ENCODE results near the gene SLC10A7.

The SLC10A7 gene

GRCh38 chr4:146299607-146300006, 222.1 kb downstream of the SLC10A7 start:
- no peak for TF ChIP-seq EZH2phosphoT487 (IDR thresholded peaks at IDR 0.05; ENCODE audit: low read length)
- no peak for TF ChIP-seq EZH2 (optimal IDR thresholded peaks at IDR 0.05; ENCODE audit: low read depth, low read length)
- TF ChIP-seq CTCF (IDR thresholded peaks at IDR 0.05; ENCODE audit: low read length), result no peak
- no peak overlapping the region for H3K27ac ChIP-seq (ENCODE audit: low read length)
- H3K4me2 ChIP-seq (ENCODE audit: low read depth, low read length), result no peak overlapping the region
- H4K20me1 ChIP-seq (ENCODE audit: insufficient read depth, low read length), result no peaks in the 10 kb centered on the region
- no peaks in the 10 kb centered on the region for H3K9me3 ChIP-seq (replicated peaks; ENCODE audit: insufficient read depth, low read length)
- no peaks in the 10 kb centered on the region for H3K27me3 ChIP-seq (replicated peaks; ENCODE audit: insufficient read depth, low read length)
- H3K4me1 ChIP-seq (ENCODE audit: low read length), result no peaks in the 10 kb centered on the region
- H3K36me3 ChIP-seq (replicated peaks; ENCODE audit: insufficient read depth, low read length), result no peaks in the 10 kb centered on the region
- H3K9ac ChIP-seq (ENCODE audit: low read length), result no peak overlapping the region
- H2AFZ ChIP-seq (ENCODE audit: low read length), result no peak overlapping the region
- no peak for DNase-seq
- no peaks in the 10 kb centered on the region for H3K9me2 ChIP-seq (replicated peaks; ENCODE audit: insufficient read depth, low read length)
- no peaks in the 10 kb centered on the region for H3F3A ChIP-seq (ENCODE audit: insufficient read depth, low read length)
- no peak overlapping the region for H3K4me3 ChIP-seq (ENCODE audit: low read length)
- no peaks in the 10 kb centered on the region for H3K79me2 ChIP-seq (ENCODE audit: low read length)

GRCh38 chr4:146294776-146295175, 227.0 kb downstream of the SLC10A7 start:
- no peak for DNase-seq
- no peaks in the 10 kb centered on the region for H4K20me1 ChIP-seq (ENCODE audit: insufficient read depth, low read length)
- no peak overlapping the region for H3K27ac ChIP-seq (ENCODE audit: low read length)
- no peaks in the 10 kb centered on the region for H3K4me1 ChIP-seq (ENCODE audit: low read length)
- H3F3A ChIP-seq (ENCODE audit: insufficient read depth, low read length), result no peaks in the 10 kb centered on the region
- no peak overlapping the region for H3K4me3 ChIP-seq (ENCODE audit: low read length)
- no peaks in the 10 kb centered on the region for H3K9me2 ChIP-seq (replicated peaks; ENCODE audit: insufficient read depth, low read length)
- H3K27me3 ChIP-seq (replicated peaks; ENCODE audit: insufficient read depth, low read length), result no peaks in the 10 kb centered on the region
- H3K79me2 ChIP-seq (ENCODE audit: low read length), result no peaks in the 10 kb centered on the region
- H3K9ac ChIP-seq (ENCODE audit: low read length), result no peak overlapping the region
- no peak for TF ChIP-seq EZH2phosphoT487 (IDR thresholded peaks at IDR 0.05; ENCODE audit: low read length)
- no peak for TF ChIP-seq EZH2 (optimal IDR thresholded peaks at IDR 0.05; ENCODE audit: low read depth, low read length)
- TF ChIP-seq CTCF (IDR thresholded peaks at IDR 0.05; ENCODE audit: low read length), result no peak
- H3K4me2 ChIP-seq (ENCODE audit: low read depth, low read length), result no peak overlapping the region
- H2AFZ ChIP-seq (ENCODE audit: low read length), result no peak overlapping the region
- no peaks in the 10 kb centered on the region for H3K9me3 ChIP-seq (replicated peaks; ENCODE audit: insufficient read depth, low read length)
- H3K36me3 ChIP-seq (replicated peaks; ENCODE audit: insufficient read depth, low read length), result no peaks in the 10 kb centered on the region

DNA sequence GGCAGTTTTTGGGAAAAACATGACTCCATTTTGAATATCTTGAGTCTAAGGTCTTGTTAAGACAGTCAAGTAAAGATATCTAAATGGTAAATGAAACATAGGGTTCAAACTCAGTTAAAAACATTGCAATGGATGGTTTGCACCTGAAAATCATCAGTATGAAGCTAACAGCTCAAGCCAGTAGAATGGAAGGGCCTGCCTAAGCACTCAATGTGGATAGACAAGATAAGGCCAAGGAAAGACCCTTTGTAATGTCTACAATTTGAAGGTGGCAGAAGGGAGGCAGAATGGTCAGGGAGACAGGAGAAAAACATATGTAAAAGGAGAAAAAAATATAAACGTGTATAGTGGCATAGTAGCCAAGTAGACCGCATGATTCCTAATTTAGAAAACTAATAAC, 229.2 kb downstream of the SLC10A7 start:
- Histone ChIP-seq H3K9me3 (replicated peaks; ENCODE audit: insufficient read depth, low read length) (no peaks in the 10 kb centered on the region), H3K4me2 (ENCODE audit: low read depth, low read length) (no peak overlapping the region), H3K4me1 (ENCODE audit: low read length) (no peaks in the 10 kb centered on the region), H4K20me1 (ENCODE audit: insufficient read depth, low read length) (no peaks in the 10 kb centered on the region), H3K9ac (ENCODE audit: low read length) (no peak overlapping the region), H3K27me3 (replicated peaks; ENCODE audit: insufficient read depth, low read length) (no peaks in the 10 kb centered on the region), H3K36me3 (replicated peaks; ENCODE audit: insufficient read depth, low read length) (no peaks in the 10 kb centered on the region), H2AFZ (ENCODE audit: low read length) (no peak overlapping the region), H3F3A (ENCODE audit: insufficient read depth, low read length) (no peaks in the 10 kb centered on the region), H3K9me2 (replicated peaks; ENCODE audit: insufficient read depth, low read length) (no peaks in the 10 kb centered on the region), H3K4me3 (ENCODE audit: low read length) (no peak overlapping the region), H3K79me2 (ENCODE audit: low read length) (no peaks in the 10 kb centered on the region), H3K27ac (ENCODE audit: low read length) (no peak overlapping the region)
- DNase-seq, result no peak
- TF ChIP-seq CTCF (IDR thresholded peaks at IDR 0.05; ENCODE audit: low read length), result no peak
- TF ChIP-seq EZH2phosphoT487 (IDR thresholded peaks at IDR 0.05; ENCODE audit: low read length), result no peak
- TF ChIP-seq EZH2 (optimal IDR thresholded peaks at IDR 0.05; ENCODE audit: low read depth, low read length), result no peak
